Caco-2 (cell line): Measurements from ENCODE around the gene COL19A1. TPM values are rescaled to one million over a fixed set of nuclear protein-coding genes. Genes with fewer than 3 reads are reported as not detected.

Experiments used
- BruUV-seq: library from RNA; stranded (reverse); fragments of 400-500 nt; replicated peaks from 2 replicates; lab custom pipeline; 2021; lab: Mats Ljungman, UMichigan
- CTCF ChIA-PET: fragments of 300-600 bp; sonication (Branson Sonifier 250); formaldehyde crosslinking; loops from one replicate; lab custom pipeline; 2022; ENCODE audit warnings: antibody characterized with exemption; lab: Charles Lee
- POLR2A ChIA-PET: fragments of 300-600 bp; sonication (Branson Sonifier 250); formaldehyde crosslinking; loops from one replicate; lab custom pipeline; 2022; ENCODE audit warnings: antibody characterized with exemption; lab: Charles Lee
- DNase-seq, 2 experiments: peaks; one replicate each; pipeline versions ENCODE4 v3.0.0 to v3.0.0-alpha.2; 2020 to 2022
- H3K27me3 ChIP-seq: replicated peaks from 2 replicates; pipeline ENCODE4 v1.6.0; 2011; ENCODE audit warnings: low read length; ENCODE audit not compliant: control insufficient read depth, insufficient read depth
- H3K36me3 ChIP-seq: 2 replicates; pipeline ENCODE4 v1.5.1; 2011; ENCODE audit warnings: low read length; ENCODE audit not compliant: control insufficient read depth, insufficient read depth
- H3K4me1 ChIP-seq: fragments of 250-450 bp; sonication (Bioruptor Pico); 2 replicates; pipeline ENCODE4 v1.5.1; 2020; ENCODE audit warnings: mild to moderate bottlenecking
- H3K4me3 ChIP-seq: 2 replicates; pipeline ENCODE4 v1.5.1; 2011; ENCODE audit warnings: low read depth, mild to moderate bottlenecking, control low read depth, low read length
- H3K9me3 ChIP-seq: fragments of 250-450 bp; sonication (Bioruptor Pico); 2 replicates; pipeline ENCODE4 v1.5.1; 2020; ENCODE audit warnings: mild to moderate bottlenecking, moderate library complexity
- H3K27ac Mint-ChIP-seq: one replicate; pipeline ENCODE4 v1.8.0; 2022; ENCODE audit warnings: mixed read lengths; ENCODE audit not compliant: unreplicated experiment
- H3K27me3 Mint-ChIP-seq: one replicate; pipeline ENCODE4 v1.8.0; 2022; ENCODE audit warnings: mixed read lengths; ENCODE audit not compliant: insufficient read depth, unreplicated experiment
- H3K36me3 Mint-ChIP-seq: one replicate; pipeline ENCODE4 v1.8.0; 2022; ENCODE audit warnings: mild to moderate bottlenecking, mixed read lengths; ENCODE audit not compliant: insufficient read depth, unreplicated experiment
- H3K4me1 Mint-ChIP-seq: one replicate; pipeline ENCODE4 v1.8.0; 2022; ENCODE audit warnings: low read depth, mixed read lengths; ENCODE audit not compliant: unreplicated experiment
- H3K4me3 Mint-ChIP-seq: one replicate; pipeline ENCODE4 v1.8.0; 2022; ENCODE audit warnings: mild to moderate bottlenecking, moderate library complexity, mixed read lengths; ENCODE audit not compliant: unreplicated experiment
- H3K9me3 Mint-ChIP-seq: one replicate; pipeline ENCODE4 v1.8.0; 2022; ENCODE audit warnings: mixed read lengths; ENCODE audit not compliant: unreplicated experiment
- intact Hi-C: fragments of 100-400 bp; cut with micrococcal nuclease; formaldehyde crosslinking; loops from one replicate; pipeline ENCODE4 v1.10.0; 2022; ENCODE audit not compliant: unreplicated experiment
- total RNA-seq: library from RNA; stranded (reverse); gene quantifications from 2 replicates; pipeline ENCODE4 v1.2.3, GENCODE V29; 2022
- TF ChIP-seq, protein P1 (sequence below), 2 experiments: fragments of 200-600 bp in 1 of 2; IDR thresholded peaks; 1 replicate in 1 of 2; 2 replicates in 1 of 2; pipeline versions ENCODE4 v1.5.1 to v1.8.0; 2011 to 2022; ENCODE audit warnings: antibody characterized with exemption in 1 of 2, control low read depth in 1 of 2, inconsistent platforms in 1 of 2, low read depth in 1 of 2, low read length in 1 of 2, mild to moderate bottlenecking in 1 of 2, moderate library complexity in 1 of 2; ENCODE audit not compliant: insufficient read depth in 1 of 2, severe bottlenecking in 1 of 2, unreplicated experiment in 1 of 2

The COL19A1 gene
- total RNA-seq, 1 experiment from 2014 or later: not detected

DNA sequence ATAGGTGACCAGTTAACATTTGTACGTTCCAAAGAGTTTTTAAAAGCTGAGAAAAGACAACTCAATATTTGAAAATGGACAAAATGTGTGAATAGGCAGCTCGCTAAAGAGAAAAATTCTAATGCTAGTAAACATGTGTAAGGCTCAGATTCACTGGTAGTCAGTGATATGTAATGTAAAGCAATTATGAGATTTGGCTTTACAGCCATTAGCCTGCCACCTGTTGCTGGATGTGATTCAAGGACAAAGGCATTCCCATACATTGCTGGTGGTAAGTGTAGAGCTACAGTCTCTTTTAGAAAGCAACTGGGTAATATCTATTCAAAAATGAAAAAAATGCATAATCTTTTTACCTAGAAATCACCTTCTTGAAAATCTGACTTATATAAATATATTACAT, 114.3 kb downstream of the COL19A1 start:
- DNase-seq: no peak
- Mint-ChIP-seq H3K4me1 (no peaks in the 10 kb centered on the region), H3K27ac (no peak overlapping the region), H3K36me3 (no peaks in the 10 kb centered on the region), H3K27me3 (peaks cover 8% of the 10 kb centered on the region), H3K4me3 (no peak overlapping the region), H3K9me3 (no peaks in the 10 kb centered on the region)
- ChIA-PET CTCF (no interaction called here), POLR2A (no interaction called here)
- H3K4me3 ChIP-seq: no peak overlapping the region
- H3K4me1 ChIP-seq: no peaks in the 10 kb centered on the region
- no peaks in the 10 kb centered on the region for H3K27me3 ChIP-seq
- TF ChIP-seq, protein P1, sequence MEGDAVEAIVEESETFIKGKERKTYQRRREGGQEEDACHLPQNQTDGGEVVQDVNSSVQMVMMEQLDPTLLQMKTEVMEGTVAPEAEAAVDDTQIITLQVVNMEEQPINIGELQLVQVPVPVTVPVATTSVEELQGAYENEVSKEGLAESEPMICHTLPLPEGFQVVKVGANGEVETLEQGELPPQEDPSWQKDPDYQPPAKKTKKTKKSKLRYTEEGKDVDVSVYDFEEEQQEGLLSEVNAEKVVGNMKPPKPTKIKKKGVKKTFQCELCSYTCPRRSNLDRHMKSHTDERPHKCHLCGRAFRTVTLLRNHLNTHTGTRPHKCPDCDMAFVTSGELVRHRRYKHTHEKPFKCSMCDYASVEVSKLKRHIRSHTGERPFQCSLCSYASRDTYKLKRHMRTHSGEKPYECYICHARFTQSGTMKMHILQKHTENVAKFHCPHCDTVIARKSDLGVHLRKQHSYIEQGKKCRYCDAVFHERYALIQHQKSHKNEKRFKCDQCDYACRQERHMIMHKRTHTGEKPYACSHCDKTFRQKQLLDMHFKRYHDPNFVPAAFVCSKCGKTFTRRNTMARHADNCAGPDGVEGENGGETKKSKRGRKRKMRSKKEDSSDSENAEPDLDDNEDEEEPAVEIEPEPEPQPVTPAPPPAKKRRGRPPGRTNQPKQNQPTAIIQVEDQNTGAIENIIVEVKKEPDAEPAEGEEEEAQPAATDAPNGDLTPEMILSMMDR (IDR thresholded peaks at IDR 0.05; ENCODE audit: insufficient read depth in 1 of 2, low read depth in 1 of 2, low read length in 1 of 2, severe bottlenecking in 1 of 2, unreplicated experiment in 1 of 2): no peak
- intact Hi-C loops: no loop called here
- H3K36me3 ChIP-seq: no peaks in the 10 kb centered on the region
- H3K9me3 ChIP-seq: no peaks in the 10 kb centered on the region
- BruUV-seq: no TSS peak

DNA sequence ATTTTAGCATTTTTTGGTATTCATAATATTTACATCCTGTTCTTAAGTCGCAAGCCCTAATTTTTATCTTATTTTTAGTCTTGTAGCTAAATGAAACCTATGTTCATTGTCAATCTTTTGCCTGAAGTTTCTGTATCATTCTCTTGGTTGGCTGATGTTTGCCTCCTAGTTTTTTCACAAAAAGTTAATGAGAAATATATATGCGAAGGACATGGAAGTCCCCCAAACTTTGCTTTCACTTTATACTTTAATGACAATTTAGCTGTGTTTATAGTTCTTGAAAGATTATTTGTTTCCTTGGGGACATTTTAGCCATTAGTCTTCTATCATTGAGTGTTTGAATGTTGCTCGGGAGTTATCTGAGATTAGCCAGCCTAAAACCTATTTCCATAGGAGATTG, 118.2 kb downstream of the COL19A1 start:
- Histone ChIP-seq H3K4me1 (no peaks in the 10 kb centered on the region), H3K4me3 (no peak overlapping the region), H3K36me3 (no peaks in the 10 kb centered on the region), H3K27me3 (no peaks in the 10 kb centered on the region), H3K9me3 (no peaks in the 10 kb centered on the region)
- Mint-ChIP-seq H3K27me3 (peaks cover 14% of the 10 kb centered on the region), H3K4me3 (no peak overlapping the region), H3K9me3 (no peaks in the 10 kb centered on the region), H3K36me3 (no peaks in the 10 kb centered on the region), H3K27ac (no peak overlapping the region), H3K4me1 (no peaks in the 10 kb centered on the region)
- intact Hi-C loops: no loop called here
- ChIA-PET CTCF (no interaction called here), POLR2A (no interaction called here)
- TF ChIP-seq, protein P1 (IDR thresholded peaks at IDR 0.05; ENCODE audit: insufficient read depth in 1 of 2, low read depth in 1 of 2, low read length in 1 of 2, severe bottlenecking in 1 of 2, unreplicated experiment in 1 of 2): no peak
- no peak for DNase-seq
- no TSS peak for BruUV-seq

- H3K9me3 ChIP-seq: no peaks in the 10 kb centered on the region
- POLR2A ChIA-PET: no interaction called here
- no TSS peak for BruUV-seq
Measured at GRCh38 chr6:69985180-69985579, 118.8 kb downstream of the COL19A1 start.

More at GRCh38 chr6:69985180-69985579, 118.8 kb downstream of the COL19A1 start:
- no peaks in the 10 kb centered on the region for H3K36me3 Mint-ChIP-seq
- intact Hi-C loops: loop anchor here (1.0 kb wide), 1 partner anchor 150 kb away; no protein-coding TSS in a partner anchor
- H3K9me3 Mint-ChIP-seq: no peaks in the 10 kb centered on the region
- no peaks in the 10 kb centered on the region for H3K4me1 Mint-ChIP-seq
- DNase-seq: no peak
- H3K4me3 Mint-ChIP-seq: no peak overlapping the region
- TF ChIP-seq, protein P1 (IDR thresholded peaks at IDR 0.05; ENCODE audit: insufficient read depth in 1 of 2, low read depth in 1 of 2, low read length in 1 of 2, severe bottlenecking in 1 of 2, unreplicated experiment in 1 of 2): no peak
- H3K27ac Mint-ChIP-seq: no peak overlapping the region
- H3K27me3 Mint-ChIP-seq: peaks cover 14% of the 10 kb centered on the region
- H3K4me1 ChIP-seq: no peaks in the 10 kb centered on the region
- H3K4me3 ChIP-seq: no peak overlapping the region
- no peaks in the 10 kb centered on the region for H3K36me3 ChIP-seq
- no peaks in the 10 kb centered on the region for H3K27me3 ChIP-seq
- CTCF ChIA-PET: no interaction called here
